Measurements from ENCODE around the gene GNA12.

DNA sequence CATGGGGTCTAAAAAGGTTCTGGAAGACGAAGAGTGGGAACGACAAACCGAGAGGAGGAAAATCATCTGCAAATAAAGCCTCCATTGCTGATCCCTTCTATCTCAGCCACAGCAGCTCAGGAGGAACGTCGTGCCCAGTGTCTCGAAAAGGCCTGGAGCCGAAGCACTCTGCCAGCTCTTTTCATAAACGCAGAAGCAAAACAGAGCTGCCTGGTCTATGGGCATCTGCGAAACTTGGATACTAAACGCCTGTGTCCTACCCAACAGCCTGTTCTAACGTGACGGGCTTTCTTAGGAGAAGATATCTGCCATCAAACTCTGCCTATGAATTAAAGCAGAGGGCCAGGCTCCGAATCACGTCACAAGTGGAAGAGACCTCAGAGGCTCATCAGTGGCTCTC, 68.7 kb downstream of the GNA12 start:
- no peak for TF ChIP-seq EZH2 (IDR thresholded peaks at IDR 0.05; ENCODE audit: insufficient read depth, poor library complexity, severe bottlenecking)
- no peak for TF ChIP-seq EZH2phosphoT487 (IDR thresholded peaks at IDR 0.05; ENCODE audit: insufficient read depth, low read depth)

Measured in GM23248 (cell line).